SK-MEL-5 (cell line): Measurements from ENCODE around the gene TSPAN7. TPM values are rescaled to one million over a fixed set of nuclear protein-coding genes. Genes with fewer than 3 reads are reported as not detected.
A peak's percentile ranks its signal among the peaks of the same experiment; 100 is the strongest.

ENCODE experiments used
- DNase-seq: peaks from one replicate; pipeline ENCODE4 v3.0.0-alpha.2; 2016; ENCODE audit warnings: low read depth, low spot score
- in situ Hi-C: cut with HindIII; loops from 2 replicates; pipeline ENCODE4 v1.10.0; 2016; ENCODE audit warnings: low sequenced_read_pairs, high pct_unique_total_duplicates, low pct_unique_long_range_greater_than_20kb
- polyA plus RNA-seq, 2 experiments: library from polyadenylated mRNA; depleted of rRNA; stranded (reverse); fragments of >200 nt; gene quantifications; 2 replicates each; pipeline ENCODE4 v1.2.3, GENCODE V29; 2015
- total RNA-seq: library from RNA; depleted of rRNA; stranded (reverse); fragments of >200 nt; shearing (Covaris generic); gene quantifications from 2 replicates; pipeline ENCODE4 v1.2.3, GENCODE V29; 2014; rRNA removed

The TSPAN7 gene, protein sequence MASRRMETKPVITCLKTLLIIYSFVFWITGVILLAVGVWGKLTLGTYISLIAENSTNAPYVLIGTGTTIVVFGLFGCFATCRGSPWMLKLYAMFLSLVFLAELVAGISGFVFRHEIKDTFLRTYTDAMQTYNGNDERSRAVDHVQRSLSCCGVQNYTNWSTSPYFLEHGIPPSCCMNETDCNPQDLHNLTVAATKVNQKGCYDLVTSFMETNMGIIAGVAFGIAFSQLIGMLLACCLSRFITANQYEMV
- 0.74 and 1.1 TPM in 2 replicates for total RNA-seq
- 2.2 and 4.3 TPM in 2 replicates for polyA plus RNA-seq (2015; cell fraction: cytosol; rRNA removed)
- polyA plus RNA-seq (2015; cell fraction: nucleus; rRNA removed): 0.12 and 0.79 TPM in 2 replicates

DNA sequence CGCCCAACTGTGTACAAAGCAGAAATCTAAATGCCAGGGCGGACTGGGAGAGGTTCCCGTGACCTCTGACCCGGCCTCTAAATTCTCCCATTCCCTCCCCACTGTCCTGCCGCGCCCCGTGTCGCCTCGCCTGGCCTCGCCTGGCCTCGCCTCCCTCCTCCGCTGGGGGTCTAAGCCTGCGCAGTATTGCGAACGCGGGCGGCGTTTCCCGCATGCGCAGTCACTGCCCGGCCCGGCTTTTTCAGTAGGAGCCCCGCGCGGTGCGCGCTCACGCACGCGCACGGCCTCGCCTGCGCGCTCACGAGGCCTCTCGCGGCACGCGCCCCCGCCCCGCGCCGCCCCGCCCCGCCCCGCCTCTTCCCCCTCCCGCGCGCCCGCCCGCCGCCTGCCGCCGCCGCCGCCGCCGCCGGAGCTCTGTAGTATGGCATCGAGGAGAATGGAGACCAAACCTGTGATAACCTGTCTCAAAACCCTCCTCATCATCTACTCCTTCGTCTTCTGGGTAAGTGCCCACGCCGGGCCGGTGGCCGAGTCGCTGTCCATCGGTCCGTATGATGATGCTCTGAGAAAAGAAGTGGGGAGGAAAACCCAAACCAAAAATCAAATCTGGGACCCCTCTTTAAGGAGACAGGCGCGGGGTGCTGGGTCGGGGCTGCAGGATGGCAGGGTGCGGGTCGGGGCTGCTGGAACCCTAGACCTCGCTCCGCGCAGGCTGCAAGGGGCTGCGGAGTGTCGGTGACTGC lies at the start of gene TSPAN7:
TSPAN7 (plus strand) TSS at position 417 of the 743 bp plus-strand sequence; CDS start at position 422, 5 bp downstream.
- in situ Hi-C loops: no loop called here
- DNase-seq: peak; percentile 72

DNA sequence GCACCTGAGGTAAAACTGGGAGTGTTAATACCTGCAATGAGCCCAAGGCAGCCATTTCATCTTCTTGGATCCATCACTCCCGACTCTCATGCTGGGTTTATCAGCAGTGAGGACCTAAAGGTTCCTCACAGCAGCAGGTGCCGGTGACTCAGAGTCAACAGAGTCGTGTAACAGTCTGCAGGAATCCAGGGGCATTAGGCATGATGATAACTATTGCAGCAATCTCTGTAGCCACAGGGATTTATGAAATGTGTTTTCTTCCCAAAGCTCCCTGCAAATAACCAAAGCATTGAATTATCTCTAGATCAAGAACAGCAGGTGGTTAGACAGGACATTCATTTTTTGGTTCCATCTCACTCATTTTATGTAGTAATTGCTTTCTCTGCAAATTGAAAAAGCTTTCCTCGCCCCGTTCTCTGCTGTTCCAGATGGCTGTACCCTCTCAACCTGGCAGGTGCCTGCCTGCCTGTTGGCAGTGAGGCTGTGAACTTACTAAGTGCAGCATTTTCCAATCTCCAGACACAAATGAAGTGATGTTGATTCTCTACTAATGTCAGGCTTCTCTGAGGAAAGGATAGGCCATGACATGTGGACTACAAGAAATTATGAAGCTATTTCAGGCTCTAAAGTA lies 48.1 kb upstream of the TSPAN7 start:
- in situ Hi-C loops: no loop called here
- no peak for DNase-seq

DNA sequence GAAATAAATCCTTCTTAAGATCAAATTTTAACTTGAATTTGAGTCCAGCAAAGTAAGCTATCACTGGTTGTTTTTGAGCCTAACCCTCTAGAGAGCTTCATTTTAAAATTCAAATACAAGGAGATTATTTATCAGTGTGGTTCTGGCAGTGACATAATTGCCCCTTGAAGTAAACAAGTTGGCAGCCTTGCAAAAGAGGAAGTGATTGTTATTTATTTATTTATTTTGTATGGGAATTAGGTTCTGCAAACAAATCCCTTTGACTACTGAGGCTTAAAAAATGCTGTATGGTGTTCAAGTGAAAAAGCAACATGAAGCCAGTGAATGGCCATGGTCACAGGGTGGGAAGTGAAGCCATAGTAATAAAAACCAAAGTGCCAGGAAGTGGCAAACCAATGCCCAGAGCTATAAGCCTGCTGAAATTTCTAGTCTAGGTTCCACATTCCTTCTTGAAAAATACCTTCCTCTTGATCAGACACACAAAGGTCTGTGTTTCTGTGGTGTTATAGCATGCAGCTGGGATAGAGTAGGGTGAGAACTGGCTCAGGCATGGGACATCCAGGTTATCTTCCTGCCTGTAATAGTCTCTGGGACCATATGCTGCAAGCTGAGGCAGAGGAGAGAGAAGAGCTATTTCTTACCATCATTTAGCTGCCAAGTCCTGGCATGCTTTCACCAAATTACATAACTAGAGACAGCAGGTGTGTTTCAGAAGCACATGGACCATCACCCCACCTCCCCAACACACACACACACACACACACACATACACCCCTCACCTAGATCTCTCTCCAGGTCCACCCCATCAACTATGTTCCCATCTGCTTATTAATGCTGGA lies 47.1 kb upstream of the TSPAN7 start:
- in situ Hi-C loops: no loop called here
- DNase-seq: peak; percentile 14

DNA sequence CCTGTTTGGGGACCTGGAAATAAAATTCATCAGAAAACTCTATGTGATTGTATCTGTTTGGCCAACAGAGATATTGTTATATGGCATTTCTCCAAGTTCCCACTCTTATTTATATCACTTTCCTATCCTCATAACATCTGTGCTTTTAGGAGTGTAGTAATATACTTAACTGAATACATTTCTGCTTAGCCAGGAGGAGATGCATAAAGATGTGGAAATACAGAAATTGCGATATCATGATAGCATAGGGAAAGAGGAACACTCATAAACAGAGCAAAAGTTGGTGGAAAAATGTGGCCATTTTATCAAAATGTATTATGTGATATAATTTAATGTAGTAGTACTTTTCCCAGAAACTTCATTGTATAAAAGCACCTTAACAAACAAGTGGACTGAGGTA lies 46.1 kb upstream of the TSPAN7 start:
- in situ Hi-C loops: no loop called here
- no peak for DNase-seq

DNA sequence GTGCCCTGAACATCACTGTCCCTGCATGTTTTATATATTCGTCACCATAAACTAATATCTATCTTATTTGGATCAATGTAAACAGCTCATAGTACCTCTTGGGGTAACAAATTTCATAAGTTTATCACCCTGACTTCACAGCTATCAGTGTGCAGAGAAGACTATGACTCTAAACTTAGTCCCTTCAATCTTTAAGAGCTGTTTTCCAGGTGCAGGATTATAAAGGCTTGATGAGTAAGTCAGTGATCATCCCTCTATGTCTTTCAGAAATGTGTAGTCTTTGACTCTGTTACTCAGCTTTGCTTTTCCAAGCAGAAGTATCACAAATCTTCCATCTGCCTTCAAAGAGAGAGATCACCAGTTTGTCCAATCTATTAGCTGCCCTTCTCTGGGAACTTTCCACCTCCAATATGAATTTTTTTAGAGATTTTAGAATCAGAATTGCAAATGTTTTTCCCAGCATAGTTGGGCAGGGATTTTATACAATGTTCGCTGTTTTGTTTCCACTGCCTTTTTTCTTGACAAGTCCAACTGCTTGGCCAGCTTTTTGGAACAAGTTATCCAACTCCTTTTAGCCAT lies 45.1 kb upstream of the TSPAN7 start:
- in situ Hi-C loops: no loop called here
- DNase-seq: no peak

DNA sequence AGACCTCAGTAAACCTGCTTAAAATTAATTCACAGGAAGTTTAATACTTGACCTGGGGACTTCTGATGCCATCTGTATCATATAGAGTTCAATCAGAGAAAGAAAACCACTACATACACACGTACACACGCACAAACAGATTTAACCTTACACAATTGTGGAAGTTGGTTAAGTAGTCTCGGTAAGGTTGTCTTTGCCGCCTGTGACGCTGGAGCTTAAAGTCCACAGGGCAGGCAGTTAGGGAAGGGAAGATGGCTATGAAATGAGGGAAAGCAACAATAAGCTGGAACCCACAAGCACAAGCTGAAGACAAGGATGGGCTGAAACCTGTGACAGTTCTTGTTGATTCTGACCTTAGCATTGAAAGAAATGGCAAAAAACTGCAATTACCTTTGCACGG lies 41.7 kb upstream of the TSPAN7 start:
- DNase-seq: no peak
- in situ Hi-C loops: no loop called here

DNA sequence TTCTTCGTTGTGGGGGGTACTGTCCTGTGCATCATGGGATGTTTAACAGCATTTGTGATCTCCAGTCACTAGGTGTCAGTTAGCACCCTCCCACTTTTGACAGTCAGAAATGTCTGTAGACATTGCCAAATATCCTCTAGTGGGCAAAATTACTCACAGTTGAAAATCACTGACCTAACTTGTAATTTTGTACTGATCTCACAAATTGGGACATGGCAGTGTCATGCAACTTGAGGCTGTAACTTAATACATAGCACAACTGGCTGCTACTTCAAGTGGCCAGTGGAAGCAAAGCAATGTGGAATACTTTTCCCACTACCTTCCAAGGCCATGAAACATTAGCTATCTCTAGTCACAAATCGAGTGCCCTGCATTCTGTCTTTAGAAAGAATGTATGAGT lies 23.2 kb upstream of the TSPAN7 start:
- in situ Hi-C loops: no loop called here
- DNase-seq: no peak

DNA sequence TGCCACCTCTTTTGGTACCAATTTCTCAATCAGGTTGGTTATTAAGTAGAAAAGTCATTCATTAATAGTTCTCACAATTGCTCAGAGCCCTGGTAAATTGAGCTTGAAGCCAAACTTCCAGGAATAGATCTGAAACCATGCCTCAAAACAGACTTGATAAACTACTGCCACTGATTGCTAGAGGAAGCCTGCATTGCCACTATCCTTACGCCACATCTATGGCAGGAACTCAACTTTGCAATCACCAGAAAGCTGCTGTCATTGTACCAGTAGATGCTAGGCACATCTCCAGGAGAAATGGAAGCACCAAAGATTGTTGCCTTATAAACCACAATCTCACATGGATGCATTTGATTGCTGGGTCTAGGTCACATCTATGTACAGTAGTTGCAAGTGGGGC lies 21.6 kb upstream of the TSPAN7 start:
- in situ Hi-C loops: no loop called here

DNA sequence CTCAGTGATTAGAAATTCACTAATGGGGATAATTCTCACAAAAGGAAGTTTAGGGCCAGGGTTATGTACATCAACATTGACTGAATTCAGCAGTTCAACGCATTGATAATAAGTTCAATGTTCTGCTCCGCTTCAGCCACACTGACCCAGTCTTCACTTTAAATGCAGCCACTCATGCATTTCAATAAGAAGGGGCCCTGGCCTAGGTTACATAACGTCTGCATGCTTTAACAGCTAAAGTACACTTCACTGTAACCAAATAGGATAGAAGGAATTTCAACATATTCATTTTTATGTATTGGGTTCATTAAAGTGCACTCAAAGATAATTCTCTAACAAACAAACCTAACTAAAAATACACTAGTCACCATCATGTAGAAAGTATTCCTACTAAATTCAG lies 12.8 kb upstream of the TSPAN7 start:
- in situ Hi-C loops: no loop called here
- no peak for DNase-seq

More for the DNA sequence above, 21.6 kb upstream of the TSPAN7 start:
- no peak for DNase-seq

DNA sequence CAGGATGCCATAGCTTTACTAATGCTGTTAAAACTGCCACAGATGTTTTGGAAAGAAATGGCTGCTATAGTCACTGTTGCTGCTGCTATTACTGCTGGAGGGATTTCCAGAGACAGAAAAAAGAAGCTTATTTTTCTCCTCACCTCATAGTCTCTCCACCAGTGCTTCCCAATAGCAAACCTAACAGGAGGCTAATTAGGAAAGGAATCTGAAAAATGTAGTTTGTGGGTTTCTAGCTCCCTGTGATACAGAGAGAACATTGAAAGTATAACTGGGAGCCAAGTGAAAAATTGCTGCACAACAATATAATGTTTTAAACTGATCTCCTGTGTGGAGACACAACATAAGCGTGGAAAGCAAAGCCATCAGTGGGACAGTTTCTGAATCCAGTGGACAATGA lies 8.6 kb upstream of the TSPAN7 start:
- peak; percentile 6 for DNase-seq
- in situ Hi-C loops: no loop called here

DNA sequence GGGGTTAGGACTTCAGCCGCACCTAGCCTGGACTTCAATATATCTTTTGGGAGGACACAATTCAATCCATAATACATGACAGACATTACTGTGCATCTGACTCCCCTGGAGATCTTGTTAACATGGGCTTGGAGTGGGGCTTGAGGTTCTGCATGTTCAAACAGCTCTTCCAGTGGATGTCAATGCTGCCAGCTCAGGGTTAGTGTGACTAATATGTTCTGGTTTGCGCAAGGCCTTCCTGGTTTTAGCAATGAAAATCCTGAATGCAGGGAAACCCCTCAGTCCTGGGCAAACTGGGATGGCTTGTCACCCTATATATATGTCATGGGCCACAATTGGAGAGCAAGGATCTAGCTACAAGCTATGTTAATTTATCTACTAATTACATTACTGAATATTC lies 2.7 kb upstream of the TSPAN7 start:
- DNase-seq: no peak
- in situ Hi-C loops: no loop called here

DNA sequence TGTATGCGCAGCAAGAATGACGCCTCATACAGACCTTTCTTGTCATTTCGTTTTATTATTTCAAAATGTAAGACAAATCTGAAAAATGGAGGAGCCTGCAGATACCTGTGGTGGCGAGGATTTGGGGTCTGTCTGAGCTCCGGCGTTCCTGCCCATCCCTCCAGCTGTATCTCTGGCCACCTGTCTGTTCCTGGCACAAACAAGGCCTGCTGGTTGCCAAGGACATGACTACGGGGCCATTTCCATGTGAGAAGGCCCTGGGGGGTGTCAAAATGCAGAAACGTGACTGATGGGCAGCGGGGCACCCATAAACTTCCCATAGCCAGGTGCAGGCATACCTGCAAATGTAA lies 591 bp upstream of the TSPAN7 start:
- no peak for DNase-seq
- in situ Hi-C loops: no loop called here

DNA sequence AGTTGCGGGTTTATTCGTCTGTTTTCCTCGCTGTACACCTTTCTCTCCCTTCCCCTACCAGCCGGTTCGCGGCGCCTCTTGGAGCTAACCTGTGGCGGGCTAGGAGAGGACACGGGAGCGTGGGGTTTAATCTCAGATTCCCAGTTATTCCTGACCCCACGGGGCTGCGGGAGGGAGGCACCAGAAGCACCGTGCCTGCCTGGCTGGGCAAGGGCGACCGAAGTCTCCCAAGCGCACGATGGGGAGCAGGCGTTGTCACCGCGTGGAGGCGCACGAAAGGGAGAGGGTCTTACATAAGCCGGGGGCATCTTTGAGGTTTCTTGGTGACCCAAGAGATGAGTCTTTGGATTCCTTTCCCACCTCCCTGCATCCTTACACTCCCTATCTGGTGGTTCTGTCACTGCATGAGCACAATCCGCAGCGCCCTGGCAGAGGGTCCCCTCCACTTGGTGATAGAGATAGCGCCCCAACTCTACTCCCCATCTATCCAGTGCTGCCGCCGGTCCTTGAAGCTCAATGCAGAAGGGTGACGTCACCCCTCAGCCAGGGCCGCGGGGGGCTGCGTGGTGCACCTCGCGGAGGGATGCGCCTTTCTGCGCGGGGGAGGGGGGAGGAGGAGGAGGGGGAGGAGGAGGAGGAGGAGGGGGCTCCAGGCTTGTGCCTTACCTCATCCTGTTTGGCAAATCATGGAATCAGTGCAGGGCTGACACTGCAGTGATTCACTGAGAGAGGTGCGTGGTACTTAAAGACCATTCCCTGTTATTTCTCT lies 793 bp downstream of the TSPAN7 start:
- in situ Hi-C loops: no loop called here
- no peak for DNase-seq

DNA sequence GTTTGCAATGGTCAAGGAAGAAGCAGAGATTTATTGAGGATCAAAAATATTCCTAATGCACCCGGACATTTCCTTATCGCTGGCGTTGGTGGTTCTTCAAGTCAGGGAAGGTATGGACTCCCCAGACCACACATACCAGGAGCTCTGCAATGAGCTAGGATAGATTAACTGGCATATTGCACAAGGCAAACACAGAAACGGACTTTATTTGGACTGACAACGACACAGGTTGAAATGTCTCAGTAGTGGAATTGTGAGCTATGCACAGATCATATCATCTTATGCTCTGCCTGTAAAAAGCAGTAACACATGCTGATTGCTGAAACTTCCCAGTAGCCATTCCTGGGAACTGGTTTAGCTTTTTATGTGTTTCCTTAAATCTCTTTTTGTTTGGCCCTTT lies 1.7 kb downstream of the TSPAN7 start:
- in situ Hi-C loops: no loop called here
- no peak for DNase-seq

DNA sequence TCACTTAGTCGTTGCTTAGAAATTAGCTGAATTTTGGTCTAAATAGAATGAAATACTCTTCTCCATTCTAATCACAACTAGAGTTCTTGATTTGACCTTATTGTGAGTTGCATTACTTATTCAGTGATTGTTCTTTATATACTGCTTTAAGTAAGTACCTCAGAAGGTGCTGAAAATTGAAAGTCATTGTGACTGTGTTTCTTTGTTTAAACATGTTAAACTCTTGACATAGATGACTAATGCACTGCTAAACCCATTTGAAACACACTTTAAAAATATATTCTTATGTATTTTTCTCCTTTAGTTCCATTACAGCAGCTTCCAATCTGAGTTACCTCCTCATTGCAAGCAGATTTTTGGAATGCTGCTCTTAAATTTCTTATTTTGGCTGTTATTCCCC lies 9.1 kb downstream of the TSPAN7 start:
- in situ Hi-C loops: no loop called here
- no peak for DNase-seq

DNA sequence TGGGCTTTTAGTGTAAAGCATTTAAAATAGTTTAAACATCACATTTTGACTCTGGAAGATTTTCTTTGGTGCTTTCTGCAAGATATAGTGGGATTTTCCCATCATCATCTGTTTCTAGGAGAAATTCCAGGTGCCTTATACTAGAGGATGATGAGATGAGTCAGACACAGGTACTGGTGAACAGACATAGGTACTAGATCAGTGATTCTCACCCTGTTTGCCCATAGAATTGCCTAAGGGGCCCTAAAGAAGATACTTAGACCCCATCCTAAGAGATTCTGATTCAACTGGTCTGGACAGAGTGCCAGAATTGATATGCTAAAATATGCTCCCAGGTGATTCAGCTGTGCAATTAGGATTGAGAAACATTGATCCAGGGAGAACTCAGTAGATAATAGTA lies 9.7 kb downstream of the TSPAN7 start:
- in situ Hi-C loops: no loop called here

DNA sequence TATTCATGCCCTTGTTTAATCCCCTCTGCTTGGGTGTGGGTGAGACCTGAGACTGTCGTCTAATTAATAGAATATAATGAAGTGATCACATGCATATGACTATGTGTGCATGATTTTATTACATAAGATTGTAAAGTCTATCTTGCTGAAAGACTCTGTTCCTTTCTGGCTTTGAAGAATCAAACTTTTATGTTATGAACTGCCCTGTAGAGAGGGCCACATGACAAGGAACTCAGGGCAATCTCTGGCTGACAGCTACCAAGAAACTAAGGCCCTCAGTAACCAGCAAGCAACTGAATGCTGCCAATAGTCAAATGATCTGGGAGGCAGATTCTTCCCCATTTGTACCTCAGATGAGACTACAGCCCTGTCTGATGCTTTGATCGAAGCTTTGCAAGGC lies 13.5 kb downstream of the TSPAN7 start:
- DNase-seq: no peak
- in situ Hi-C loops: no loop called here

More for the DNA sequence above, 9.7 kb downstream of the TSPAN7 start:
- no peak for DNase-seq
